Neuron (in vitro differentiated cells): ENCODE data around the gene FRS2.
"Not testable (repeated sequence)": the region's sequence is repeated elsewhere in the genome, so short reads cannot be mapped to it uniquely, and the experiment has no call there.

Experiments
- H2AFZ ChIP-seq: one replicate; pipeline ENCODE4 v1.6.1; 2013; ENCODE audit warnings: low read depth, mild to moderate bottlenecking, inconsistent platforms, low read length, moderate library complexity
- H3K27me3 ChIP-seq: one replicate; pipeline ENCODE4 v1.6.1; 2013; ENCODE audit warnings: low read length; ENCODE audit not compliant: insufficient read depth
- H3K36me3 ChIP-seq: one replicate; pipeline ENCODE4 v1.6.1; 2013; ENCODE audit warnings: low read length; ENCODE audit not compliant: insufficient read depth
- H3K4me1 ChIP-seq: one replicate; pipeline ENCODE4 v1.6.1; 2013; ENCODE audit warnings: low read length; ENCODE audit not compliant: insufficient read depth
- H3K4me3 ChIP-seq: 2 replicates; pipeline ENCODE4 v1.5.1; 2013; ENCODE audit warnings: mild to moderate bottlenecking, low read length, moderate library complexity
- H3K9me3 ChIP-seq: one replicate; pipeline ENCODE4 v1.6.1; 2013; ENCODE audit warnings: low read length

FRS2 gene

GRCh38 chr12:69600804-69601203 lies 130.6 kb downstream of the FRS2 start:
- Histone ChIP-seq H3K36me3 (peaks cover 70% of the 10 kb centered on the region), H3K4me3 (no peak overlapping the region), H3K27me3 (no peaks in the 10 kb centered on the region), H3K4me1 (no peaks in the 10 kb centered on the region), H2AFZ (no peak overlapping the region), H3K9me3 (peaks cover 2% of the 10 kb centered on the region)

- Histone ChIP-seq H3K4me1 (no peaks in the 10 kb centered on the region), H3K36me3 (peaks cover 58% of the 10 kb centered on the region)
Observed at GRCh38 chr12:69601962-69602685, 131.9 kb downstream of the FRS2 start.

GRCh38 chr12:69602954-69603353 lies 132.8 kb downstream of the FRS2 start:
- no peak overlapping the region for H2AFZ ChIP-seq
- no peaks in the 10 kb centered on the region for H3K4me1 ChIP-seq
- no peak overlapping the region for H3K4me3 ChIP-seq
- H3K27me3 ChIP-seq, result no peaks in the 10 kb centered on the region
- H3K9me3 ChIP-seq, result peaks cover 2% of the 10 kb centered on the region
- peaks cover 50% of the 10 kb centered on the region for H3K36me3 ChIP-seq

More at GRCh38 chr12:69601962-69602685, 131.9 kb downstream of the FRS2 start:
- no peak overlapping the region for H3K4me3 ChIP-seq
- no peaks in the 10 kb centered on the region for H3K27me3 ChIP-seq
- no peak overlapping the region for H2AFZ ChIP-seq
- peaks cover 2% of the 10 kb centered on the region for H3K9me3 ChIP-seq

GRCh38 chr12:69603556-69603955 lies 133.4 kb downstream of the FRS2 start:
- not testable (repeated sequence) for H2AFZ ChIP-seq, H3K4me3 ChIP-seq, H3K27me3 ChIP-seq, H3K4me1 ChIP-seq, H3K9me3 ChIP-seq
- peaks cover 44% of the 10 kb centered on the region for H3K36me3 ChIP-seq

- H3K4me1 ChIP-seq, H2AFZ ChIP-seq, H3K27me3 ChIP-seq, H3K9me3 ChIP-seq, H3K4me3 ChIP-seq: not testable (repeated sequence)
- peaks cover 38% of the 10 kb centered on the region for H3K36me3 ChIP-seq
Observed at GRCh38 chr12:69604275-69604674, 134.1 kb downstream of the FRS2 start.

- peaks cover 2% of the 10 kb centered on the region for H3K9me3 ChIP-seq
- no peak overlapping the region for H2AFZ ChIP-seq
- H3K27me3 ChIP-seq, result no peaks in the 10 kb centered on the region
- H3K4me1 ChIP-seq, result peaks cover 2% of the 10 kb centered on the region
- no peak overlapping the region for H3K4me3 ChIP-seq
- peaks cover 5% of the 10 kb centered on the region for H3K36me3 ChIP-seq
Observed at GRCh38 chr12:69608114-69608513, 137.9 kb downstream of the FRS2 start.

- H3K36me3 ChIP-seq, result no peaks in the 10 kb centered on the region
- H2AFZ ChIP-seq, result no peak overlapping the region
- no peaks in the 10 kb centered on the region for H3K27me3 ChIP-seq
- peaks cover 2% of the 10 kb centered on the region for H3K4me1 ChIP-seq
- H3K4me3 ChIP-seq, result no peak overlapping the region
- H3K9me3 ChIP-seq, result no peaks in the 10 kb centered on the region
Observed at GRCh38 chr12:69610126-69610525, 139.9 kb downstream of the FRS2 start.

- Histone ChIP-seq H3K9me3 (no peaks in the 10 kb centered on the region), H2AFZ (no peak within 1 kb of the TSS), H3K27me3 (no peaks in the 10 kb centered on the region), H3K4me1 (peaks cover 2% of the 10 kb centered on the region), H3K36me3 (no peaks in the 10 kb centered on the region), H3K4me3 (no peak within 1 kb of the TSS)
Observed at GRCh38 chr12:69610729-69611128, 140.5 kb downstream of the FRS2 start, which contains the start of gene LRRC10. Gene LRRC10 (minus strand): TSS chr12:69610907. CDS start chr12:69610838, 69 bp downstream.

- no peaks in the 10 kb centered on the region for H3K27me3 ChIP-seq
- H3K36me3 ChIP-seq, result no peaks in the 10 kb centered on the region
- H3K9me3 ChIP-seq, result no peaks in the 10 kb centered on the region
- H2AFZ ChIP-seq, result no peak overlapping the region
- no peak overlapping the region for H3K4me3 ChIP-seq
- H3K4me1 ChIP-seq, result peaks cover 2% of the 10 kb centered on the region
Observed at GRCh38 chr12:69613351-69613750, 143.2 kb downstream of the FRS2 start.

- H3K4me1 ChIP-seq, result peaks cover 2% of the 10 kb centered on the region
- H3K9me3 ChIP-seq, result no peaks in the 10 kb centered on the region
- no peaks in the 10 kb centered on the region for H3K27me3 ChIP-seq
- no peak overlapping the region for H2AFZ ChIP-seq
- no peaks in the 10 kb centered on the region for H3K36me3 ChIP-seq
- no peak overlapping the region for H3K4me3 ChIP-seq
Observed at GRCh38 chr12:69616025-69616424, 145.8 kb downstream of the FRS2 start.

- no peak overlapping the region for H3K4me3 ChIP-seq
- no peaks in the 10 kb centered on the region for H3K9me3 ChIP-seq
- H2AFZ ChIP-seq, result no peak overlapping the region
- no peaks in the 10 kb centered on the region for H3K36me3 ChIP-seq
- H3K27me3 ChIP-seq, result no peaks in the 10 kb centered on the region
- no peaks in the 10 kb centered on the region for H3K4me1 ChIP-seq
Observed at GRCh38 chr12:69619050-69619449, 148.9 kb downstream of the FRS2 start.

- Histone ChIP-seq H3K27me3 (no peaks in the 10 kb centered on the region), H2AFZ (no peak overlapping the region), H3K4me3 (no peak overlapping the region), H3K9me3 (no peaks in the 10 kb centered on the region), H3K36me3 (no peaks in the 10 kb centered on the region), H3K4me1 (no peaks in the 10 kb centered on the region)
Observed at GRCh38 chr12:69620077-69620476, 149.9 kb downstream of the FRS2 start.

- Histone ChIP-seq H3K9me3 (no peaks in the 10 kb centered on the region), H2AFZ (no peak overlapping the region)
Observed at GRCh38 chr12:69620921-69621320, 150.7 kb downstream of the FRS2 start.

GRCh38 chr12:69621551-69621950 lies 151.4 kb downstream of the FRS2 start:
- no peak overlapping the region for H3K4me3 ChIP-seq
- H3K36me3 ChIP-seq, result no peaks in the 10 kb centered on the region
- no peaks in the 10 kb centered on the region for H3K9me3 ChIP-seq
- no peaks in the 10 kb centered on the region for H3K27me3 ChIP-seq
- no peaks in the 10 kb centered on the region for H3K4me1 ChIP-seq
- H2AFZ ChIP-seq, result no peak overlapping the region

More at GRCh38 chr12:69620921-69621320, 150.7 kb downstream of the FRS2 start:
- H3K36me3 ChIP-seq, result no peaks in the 10 kb centered on the region
- no peaks in the 10 kb centered on the region for H3K27me3 ChIP-seq
- H3K4me3 ChIP-seq, result no peak overlapping the region
- H3K4me1 ChIP-seq, result no peaks in the 10 kb centered on the region
